Measurements from ENCODE around the gene ADARB1.
A peak's percentile ranks its signal among the peaks of the same experiment; 100 is the strongest.

The ADARB1 gene

GRCh38 chr21:45149021-45149420 lies 74.6 kb downstream of the ADARB1 start:
- DNase-seq (ENCODE audit: low read depth in 2 of 2), result no peak

DNA sequence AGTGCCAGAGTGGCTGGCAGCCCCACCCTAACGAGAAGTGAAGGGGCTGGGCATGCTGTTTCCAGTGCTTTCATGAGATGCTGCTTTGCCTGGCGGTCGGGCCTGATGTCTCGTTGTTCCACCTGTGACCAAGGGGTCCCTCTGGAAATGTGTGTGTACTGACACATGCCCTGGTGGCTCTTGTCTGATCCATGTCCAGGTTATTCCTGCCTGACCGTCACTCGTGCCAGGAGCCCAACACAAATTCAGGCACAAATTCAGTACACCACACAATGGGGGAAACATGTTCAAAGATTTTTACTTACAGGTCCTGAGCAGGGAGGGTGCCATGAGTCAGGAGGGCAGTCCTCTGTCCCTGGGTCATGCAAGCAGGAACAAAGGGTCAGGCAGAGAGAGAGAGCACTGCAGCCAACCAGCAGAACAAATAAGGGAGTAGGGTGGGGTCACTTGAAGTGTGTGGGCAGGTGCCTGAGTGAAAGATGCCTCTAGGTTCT lies 76.3 kb downstream of the ADARB1 start:
- no peak for DNase-seq (ENCODE audit: low read depth in 2 of 2)

DNA sequence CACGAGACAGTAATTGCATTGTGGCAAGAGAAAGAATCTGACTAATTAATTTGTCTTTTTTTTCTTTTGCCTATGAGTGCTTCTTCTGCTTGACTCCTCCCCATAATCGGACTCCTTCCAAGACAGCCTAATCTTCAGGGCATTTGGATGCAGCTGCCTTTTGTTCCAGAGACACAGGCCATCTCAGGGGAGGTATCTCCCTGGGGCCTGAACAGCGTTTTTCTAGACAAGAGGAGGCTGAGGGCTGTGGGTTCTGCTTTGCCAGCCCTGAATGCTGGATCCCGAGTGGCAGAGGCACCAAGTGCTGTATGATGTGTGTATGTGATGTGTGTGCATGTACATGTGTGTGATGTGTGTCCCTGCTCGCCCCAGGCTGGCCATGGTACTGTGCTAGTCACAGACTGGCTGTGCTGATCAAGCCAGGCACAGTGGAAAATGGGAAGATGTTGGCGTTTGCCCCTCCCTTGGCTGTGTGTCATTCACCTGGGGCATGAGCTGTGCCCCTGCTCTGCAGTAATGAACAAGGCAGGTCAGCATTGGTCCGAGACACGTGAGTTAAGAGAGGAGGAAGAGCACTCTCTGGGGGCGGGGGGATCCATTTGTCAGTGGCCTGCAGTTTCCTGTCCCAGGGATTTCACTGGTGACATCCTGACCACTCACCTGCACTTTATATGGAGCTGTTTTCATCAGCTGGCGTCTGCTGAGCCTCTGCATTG lies 77.2 kb downstream of the ADARB1 start:
- no peak for DNase-seq (ENCODE audit: low read depth in 2 of 2)

GRCh38 chr21:45152265-45152746 lies 77.9 kb downstream of the ADARB1 start:
- peak; percentile 45 to 53 for DNase-seq (ENCODE audit: low read depth in 2 of 2)

GRCh38 chr21:45153358-45154318 lies 79.3 kb downstream of the ADARB1 start:
- DNase-seq (ENCODE audit: low read depth in 2 of 2), result no peak

DNA sequence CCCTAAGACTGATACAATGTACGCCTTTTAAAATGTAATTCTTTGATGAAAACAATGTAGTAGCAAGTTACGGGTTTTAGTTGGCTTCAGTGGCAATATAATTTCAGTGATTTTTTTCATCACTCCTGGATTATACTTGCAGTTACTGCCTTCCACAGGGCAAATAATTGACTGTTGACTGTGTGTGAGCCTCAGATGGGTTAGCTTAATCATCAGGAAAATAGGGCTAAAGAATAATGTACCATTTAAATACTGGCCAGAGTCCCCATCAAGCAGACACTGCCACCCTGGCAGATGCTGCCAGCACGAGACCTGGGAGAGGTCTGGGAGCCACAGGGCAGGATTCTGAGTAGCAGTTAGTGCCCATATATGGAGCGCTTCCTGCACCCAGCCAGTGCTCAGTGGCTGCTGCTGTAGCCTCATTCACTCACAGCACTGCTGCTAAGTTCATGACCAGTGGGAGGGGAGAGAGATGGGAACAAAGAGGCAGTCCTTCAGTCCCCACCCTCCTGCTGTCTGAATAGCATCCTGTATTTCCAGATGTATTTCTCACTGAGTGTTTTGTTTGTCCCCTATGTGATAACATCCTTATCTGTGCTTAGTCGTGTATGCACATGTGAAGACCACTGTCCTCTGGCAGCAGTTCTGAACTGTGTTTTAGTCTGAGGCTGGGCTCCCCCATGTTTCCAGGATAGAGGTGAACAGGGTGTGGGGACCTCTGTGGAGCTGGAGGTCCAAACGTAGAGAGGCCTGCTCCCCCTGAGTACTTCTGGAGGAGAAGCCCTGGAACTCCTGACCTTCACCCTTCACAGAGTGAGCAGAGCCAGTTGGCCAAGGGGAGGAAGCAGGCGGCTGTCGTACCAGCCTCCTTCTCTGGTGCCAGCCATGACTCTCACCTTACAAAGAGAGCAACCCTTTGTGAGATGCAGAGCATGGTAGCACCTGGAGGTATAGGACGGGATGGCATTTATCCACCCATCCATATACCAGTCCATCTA lies 80.4 kb downstream of the ADARB1 start:
- no peak for DNase-seq (ENCODE audit: low read depth in 2 of 2)

- DNase-seq (ENCODE audit: low read depth in 2 of 2), result no peak
These were observed 81.5 kb downstream of the ADARB1 start for GRCh38 chr21:45155910-45156309.

GRCh38 chr21:45156459-45156858 lies 82.1 kb downstream of the ADARB1 start:
- no peak for DNase-seq (ENCODE audit: low read depth in 2 of 2)

DNA sequence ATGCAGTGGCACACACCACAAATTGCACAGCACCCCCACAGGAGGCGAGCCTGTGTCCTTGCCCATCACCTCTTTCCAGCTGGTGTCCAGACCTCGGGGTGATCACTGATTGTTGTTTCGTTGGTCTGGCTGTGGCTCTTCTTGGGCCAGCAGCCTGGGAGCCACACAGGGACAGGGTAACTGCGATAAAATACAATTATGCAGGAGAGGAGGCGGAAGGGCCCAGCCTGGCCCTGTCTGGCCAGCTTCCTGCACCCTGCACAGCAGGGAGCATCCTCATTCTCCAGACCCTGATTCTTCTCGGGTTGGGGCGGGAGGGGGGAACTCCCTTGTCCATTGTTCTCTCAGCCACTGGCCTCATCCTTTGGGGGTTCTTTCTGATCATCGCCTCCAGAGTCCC lies 83.6 kb downstream of the ADARB1 start:
- DNase-seq (ENCODE audit: low read depth in 2 of 2), result no peak

DNA sequence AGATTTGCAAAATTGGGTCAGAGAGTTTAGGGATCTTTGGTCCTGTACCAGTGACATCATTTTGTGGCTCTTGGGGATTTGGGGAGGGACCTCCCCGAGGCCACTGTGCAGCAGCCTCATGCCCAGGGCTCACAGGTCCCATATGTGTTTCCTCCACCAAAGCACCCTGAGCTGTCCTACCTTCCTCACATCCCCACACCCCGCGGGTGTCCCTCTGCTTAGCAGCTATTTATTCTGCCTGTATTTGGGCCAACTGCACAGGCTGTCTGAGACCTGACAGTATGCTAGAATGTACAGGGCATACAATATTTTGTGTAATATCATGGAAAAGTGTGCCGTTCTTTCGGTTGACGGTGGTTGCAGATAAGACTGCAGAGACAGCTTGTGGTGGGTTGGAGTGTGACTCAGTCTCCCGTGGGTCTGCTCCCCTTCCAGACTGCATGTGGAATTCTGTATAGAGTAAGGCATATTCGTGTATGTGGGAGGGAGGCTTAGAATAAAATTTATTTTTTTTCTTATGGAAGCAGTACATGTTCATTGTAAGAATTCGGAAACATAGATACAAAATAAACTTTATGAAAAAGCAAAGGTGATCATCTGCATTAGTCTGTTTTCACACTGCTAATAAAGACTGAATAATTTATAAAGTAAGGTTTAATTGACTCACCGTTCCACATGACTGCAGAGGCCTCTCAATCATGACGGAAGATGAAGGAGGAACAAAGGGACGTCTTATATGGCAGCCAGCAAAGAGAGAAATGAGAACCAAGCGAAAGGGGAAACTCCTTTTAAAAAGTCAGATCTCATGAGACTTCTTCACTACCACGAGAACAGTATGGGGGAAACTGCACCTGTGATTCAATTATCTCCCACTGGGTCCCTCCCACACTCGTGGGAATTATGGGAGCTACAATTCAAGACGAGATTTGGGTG lies 84.4 kb downstream of the ADARB1 start:
- DNase-seq (ENCODE audit: low read depth in 2 of 2), result no peak

- no peak for DNase-seq (ENCODE audit: low read depth in 2 of 2)
These were observed 85.8 kb downstream of the ADARB1 start for GRCh38 chr21:45160198-45160597.

GRCh38 chr21:45161038-45161945 lies 86.9 kb downstream of the ADARB1 start:
- no peak for DNase-seq (ENCODE audit: low read depth in 2 of 2)

DNA sequence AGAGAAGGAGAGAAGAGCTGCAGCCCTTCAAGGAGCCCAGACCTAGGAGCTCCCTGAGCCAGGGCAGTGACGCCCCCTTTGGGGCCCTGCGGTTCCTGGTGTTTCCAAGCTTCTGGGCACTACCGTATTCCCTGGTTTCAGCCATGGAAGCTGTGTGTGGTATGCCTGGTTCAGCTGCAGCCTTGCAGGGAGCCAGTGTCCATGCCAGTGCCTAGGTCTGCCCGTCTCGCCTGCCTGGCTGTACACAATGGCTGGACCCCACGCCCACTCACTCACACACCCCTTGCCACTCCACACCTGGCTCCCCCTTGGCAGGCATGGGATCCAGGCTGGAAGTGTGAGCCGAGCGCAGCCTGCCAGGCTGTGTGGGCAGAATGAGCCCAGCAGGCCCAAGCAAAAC lies 87.7 kb downstream of the ADARB1 start:
- DNase-seq (ENCODE audit: low read depth in 2 of 2), result no peak

GRCh38 chr21:45162809-45163208 lies 88.4 kb downstream of the ADARB1 start:
- DNase-seq (ENCODE audit: low read depth in 2 of 2), result no peak

DNA sequence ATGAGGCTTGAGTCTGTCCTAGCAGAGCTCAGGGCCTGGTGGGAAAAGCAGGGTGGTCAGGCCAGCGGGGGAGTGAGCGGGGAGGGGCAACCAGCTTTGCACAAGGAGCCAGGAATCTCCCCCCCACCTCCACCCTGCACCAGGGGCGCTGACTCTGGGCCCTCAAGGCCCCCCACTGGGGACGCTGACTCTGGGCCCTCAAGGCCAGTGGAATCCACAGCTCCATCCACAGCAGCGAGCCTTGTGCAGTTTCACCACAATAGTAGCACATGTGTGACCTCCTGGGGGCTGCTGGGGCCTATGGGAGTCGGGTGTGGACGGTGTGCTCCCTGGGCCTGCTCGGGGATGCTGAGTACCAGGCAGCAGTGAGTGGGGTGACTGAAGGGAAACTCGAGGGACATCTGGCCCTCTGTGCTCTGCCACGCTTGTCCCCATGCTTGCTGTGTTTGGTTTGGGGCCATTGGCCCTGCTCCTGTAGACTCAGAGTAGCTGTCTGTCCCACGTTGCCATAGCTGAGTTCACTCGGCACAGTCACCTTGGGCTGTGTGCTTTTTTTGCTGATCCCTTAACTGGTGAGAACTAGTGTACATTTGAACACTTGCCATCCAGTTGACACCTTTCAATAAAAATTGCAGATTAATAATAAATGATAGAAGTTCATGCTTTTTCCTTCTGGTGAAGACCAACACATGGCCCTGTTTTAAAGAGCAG lies 89.2 kb downstream of the ADARB1 start:
- DNase-seq (ENCODE audit: low read depth in 2 of 2), result no peak

GRCh38 chr21:45164124-45164511 lies 89.7 kb downstream of the ADARB1 start:
- DNase-seq (ENCODE audit: low read depth in 2 of 2), result no peak

DNA sequence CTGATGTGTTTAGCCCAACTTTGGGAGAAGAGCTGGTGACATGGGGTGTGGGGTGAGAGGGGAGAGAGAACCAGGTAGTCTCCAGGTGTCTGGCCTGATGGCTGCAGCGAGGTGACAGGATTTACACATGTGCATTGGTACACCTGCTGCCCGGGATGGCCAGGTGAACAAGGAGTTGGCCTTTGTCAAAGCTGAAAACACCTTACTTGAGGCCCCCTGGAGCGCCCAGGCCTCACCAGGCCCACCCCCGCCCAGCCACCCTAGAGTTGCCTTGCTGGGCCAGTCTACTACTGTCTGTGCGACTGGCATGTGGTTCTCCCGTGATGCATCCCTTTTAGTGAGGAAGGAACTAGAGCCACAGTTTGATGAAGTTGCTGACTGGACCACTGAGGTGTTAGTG lies 90.5 kb downstream of the ADARB1 start:
- no peak for DNase-seq (ENCODE audit: low read depth in 2 of 2)

DNA sequence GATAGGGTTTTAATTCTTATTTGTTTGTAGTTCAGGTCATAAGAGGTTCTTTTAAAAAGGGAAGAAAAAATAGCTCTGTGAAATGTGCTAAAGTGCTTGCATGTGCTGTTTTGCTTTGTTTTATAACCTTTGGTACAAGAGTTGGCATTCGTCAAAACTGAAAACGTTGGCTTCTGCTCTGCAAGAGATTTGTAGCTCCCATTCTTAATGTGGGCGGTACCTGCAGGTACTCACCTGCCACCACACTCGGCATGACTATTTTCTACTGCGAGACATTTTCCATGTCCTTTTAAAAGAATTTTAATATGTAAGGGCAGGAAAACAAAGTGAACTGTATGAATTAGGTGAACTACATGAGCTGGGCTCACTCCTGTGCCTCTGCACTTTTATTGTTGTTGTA lies 92.6 kb downstream of the ADARB1 start:
- no peak for DNase-seq (ENCODE audit: low read depth in 2 of 2)

GRCh38 chr21:45167796-45168222 lies 93.4 kb downstream of the ADARB1 start:
- DNase-seq (ENCODE audit: low read depth in 2 of 2), result no peak

Measured in stimulated activated CD8-positive, alpha-beta memory T cell treated with anti-CD3 and anti-CD28 coated beads, Interleukin-2, amount 100 ng/mL, for 1 hour (primary cell).